CD4-positive, alpha-beta T cell treated with Interleukin-4 for 4 hours (primary cell): ENCODE results near the gene KIF11.
"Not testable (repeated sequence)": the region's sequence is repeated elsewhere in the genome, so short reads cannot be mapped to it uniquely, and the experiment has no call there.

Experiments
- DNase-seq: peaks from one replicate; pipeline ENCODE4 v3.0.0-alpha.2; 2020

KIF11 gene

DNA sequence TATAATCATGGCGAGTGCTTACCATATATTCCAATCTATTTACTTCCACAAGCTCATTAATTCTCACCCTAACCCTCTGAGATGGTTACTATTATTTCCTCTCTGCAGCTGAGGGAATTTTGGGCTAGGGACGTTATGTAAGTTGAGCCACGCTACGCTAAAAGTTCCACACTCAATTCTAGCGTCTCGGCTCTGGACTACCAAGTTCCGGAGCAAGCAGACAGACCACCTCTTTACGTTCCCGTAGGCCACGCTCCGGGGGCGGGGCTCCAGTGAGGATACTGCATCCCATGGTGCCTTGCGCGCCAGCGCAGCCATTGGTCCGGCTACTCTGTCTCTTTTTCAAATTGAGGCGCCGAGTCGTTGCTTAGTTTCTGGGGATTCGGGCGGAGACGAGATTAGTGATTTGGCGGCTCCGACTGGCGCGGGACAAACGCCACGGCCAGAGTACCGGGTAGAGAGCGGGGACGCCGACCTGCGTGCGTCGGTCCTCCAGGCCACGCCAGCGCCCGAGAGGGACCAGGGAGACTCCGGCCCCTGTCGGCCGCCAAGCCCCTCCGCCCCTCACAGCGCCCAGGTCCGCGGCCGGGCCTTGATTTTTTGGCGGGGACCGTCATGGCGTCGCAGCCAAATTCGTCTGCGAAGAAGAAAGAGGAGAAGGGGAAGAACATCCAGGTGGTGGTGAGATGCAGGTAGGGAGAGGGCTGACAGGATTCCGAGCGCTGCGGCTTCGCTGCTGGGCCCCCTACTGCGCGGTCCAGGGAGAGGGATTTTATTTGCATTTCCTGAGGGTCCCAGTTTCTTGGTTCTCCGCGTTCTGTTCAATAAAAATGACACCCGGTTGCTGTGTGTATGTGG is at the start of gene KIF11:
TSS of gene KIF11 (plus strand) at position 370 of the 858 bp plus-strand sequence. CDS start at position 616, 246 bp downstream.
- peak; percentile 96 for DNase-seq

DNA sequence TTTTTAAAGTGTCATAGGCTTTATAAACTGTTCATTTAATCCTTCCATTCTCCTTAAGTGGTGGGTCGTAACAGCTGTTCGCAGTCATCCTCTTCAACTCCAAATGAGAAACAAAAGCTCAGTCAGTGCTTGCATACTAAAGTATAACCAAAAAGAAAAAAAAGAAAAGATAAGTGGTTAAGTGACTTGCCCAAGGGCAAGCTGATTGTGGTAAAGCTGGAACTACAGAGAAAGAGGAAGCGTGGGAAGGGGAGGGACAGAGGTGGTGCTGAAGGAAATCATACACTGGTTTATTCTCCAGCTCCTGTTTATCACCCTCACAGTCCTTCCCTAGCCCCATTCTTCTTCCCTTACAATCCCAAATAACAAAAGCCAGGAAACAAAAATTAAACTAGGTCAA is 48.6 kb upstream of the KIF11 start:
- peak; percentile 7 for DNase-seq

DNA sequence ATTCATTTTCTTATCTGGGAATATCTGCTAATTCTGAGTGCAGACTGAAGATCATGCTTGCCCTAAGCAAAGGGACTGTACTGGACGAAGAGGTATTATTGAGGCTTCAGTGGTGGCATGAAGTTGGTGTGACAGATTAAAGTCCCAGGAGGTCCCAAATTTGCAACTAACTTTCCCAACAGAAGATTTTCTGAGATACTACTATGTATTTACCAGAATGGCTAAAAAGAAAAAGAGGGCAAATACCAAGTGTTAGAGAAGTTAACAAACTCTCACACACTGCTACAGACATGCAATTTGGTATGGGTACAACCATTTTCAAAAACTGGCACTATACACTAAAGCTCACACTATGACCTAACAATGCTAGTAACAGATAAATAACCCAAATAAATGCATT is 47.4 kb upstream of the KIF11 start:
- no peak for DNase-seq

DNA sequence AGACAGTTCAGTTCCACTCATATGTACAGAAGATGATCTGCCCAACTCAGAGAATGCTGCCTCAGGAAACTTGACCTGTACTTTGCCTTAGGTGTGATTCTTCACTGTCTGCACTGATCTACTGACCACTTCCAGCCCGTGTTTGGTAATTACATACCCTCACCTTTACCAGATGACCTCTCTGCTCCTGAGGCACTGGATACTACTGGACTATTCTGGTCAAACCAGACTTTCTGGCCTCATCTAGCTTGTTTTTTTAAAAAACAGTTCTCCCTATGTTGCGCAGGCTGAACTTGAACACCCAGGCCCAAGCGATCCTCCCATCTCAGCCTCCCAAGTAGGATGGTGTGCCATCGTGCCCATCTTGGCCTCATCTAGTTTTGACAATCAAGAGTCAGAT is 45.3 kb upstream of the KIF11 start:
- no peak for DNase-seq

DNA sequence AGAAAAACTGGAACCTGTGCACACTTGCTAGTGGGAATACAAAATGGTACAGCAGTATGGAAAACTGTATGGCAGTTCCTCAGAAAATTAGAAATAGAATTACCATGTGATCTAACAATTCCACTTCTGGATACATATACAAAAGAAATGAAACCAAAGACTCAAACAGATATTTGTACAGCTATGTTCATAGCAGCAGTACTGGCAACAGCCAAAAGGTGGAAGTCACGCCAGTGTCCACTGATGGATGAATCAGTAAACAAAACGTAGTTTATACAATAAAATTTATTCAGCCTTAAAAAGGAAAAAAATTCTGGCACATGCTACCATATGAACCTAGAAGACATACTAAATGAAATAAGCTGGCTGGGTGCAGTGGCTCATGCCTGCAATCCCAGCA is 42.0 kb upstream of the KIF11 start:
- DNase-seq, result no peak

DNA sequence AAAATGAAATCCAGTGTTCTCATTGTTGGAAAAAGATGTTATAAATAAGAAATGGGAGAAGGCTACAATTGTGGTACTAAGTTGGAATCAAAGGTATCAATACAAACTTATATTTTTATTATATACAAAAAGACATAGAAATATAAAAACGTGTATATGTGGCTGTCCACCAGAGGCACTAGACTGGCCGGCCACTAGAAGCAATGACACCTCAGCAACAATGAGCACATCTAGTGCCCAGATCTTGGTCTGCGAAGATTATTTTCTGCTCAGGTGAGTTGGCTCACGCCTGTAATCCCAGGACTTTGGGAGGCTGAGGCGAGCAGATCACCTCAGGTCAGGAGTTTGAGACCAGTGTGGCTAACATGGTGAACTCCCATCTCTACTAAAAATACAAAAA is 40.6 kb upstream of the KIF11 start:
- no peak for DNase-seq

DNA sequence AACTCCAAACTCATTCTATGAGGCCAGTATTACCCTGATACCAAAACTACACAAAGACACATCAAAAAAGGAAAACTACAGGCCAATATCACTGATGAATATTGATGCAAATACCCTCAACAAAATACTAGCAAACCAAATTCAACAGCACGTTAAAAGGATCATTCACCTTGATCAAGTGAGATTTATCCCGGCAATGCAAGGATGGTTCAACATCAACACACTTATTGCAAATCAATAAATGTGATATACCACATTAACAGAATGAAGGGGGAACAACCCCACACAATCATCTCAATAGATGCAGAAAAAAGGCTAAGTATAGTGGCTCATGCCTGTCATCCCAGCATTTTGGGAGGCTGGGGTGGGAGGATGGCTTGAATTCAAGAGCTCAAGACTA is 39.0 kb upstream of the KIF11 start:
- no peak for DNase-seq

DNA sequence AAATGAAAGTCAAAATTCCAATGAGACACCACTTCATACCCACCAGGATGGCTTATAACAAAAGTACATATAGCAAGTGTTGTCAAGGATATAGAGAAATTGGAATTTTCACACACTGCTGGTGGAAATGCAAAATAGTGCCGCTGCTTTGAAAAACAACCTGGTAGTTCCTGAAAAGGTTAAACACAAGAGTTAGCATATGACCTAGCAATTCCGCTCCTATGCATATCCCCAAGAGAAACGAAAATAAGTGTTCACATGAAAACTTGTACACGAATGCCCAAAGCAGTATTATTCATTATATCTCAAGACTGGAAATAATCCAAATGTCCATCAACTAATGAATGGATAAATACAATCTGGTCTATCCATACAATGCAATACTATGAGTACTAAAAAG is 33.9 kb upstream of the KIF11 start:
- no peak for DNase-seq

DNA sequence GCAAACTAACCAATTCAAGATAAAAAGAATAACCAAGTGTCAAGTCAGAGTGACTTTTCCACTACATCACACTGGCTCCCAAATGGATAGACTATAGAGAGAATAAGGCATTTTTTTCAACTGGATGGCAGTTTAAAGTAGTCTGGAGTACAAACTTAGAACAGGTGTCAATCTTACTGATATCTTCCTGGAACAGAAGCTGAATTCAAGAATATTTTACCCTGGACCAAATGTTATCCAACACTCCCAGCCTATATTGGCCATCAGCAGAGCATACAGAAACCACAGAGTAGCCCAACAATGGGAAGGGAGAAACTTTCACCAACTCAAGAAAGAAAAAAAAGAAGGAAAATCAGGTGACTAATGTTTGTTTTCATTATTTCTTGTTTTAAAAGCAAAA is 30.5 kb upstream of the KIF11 start:
- DNase-seq, result no peak

DNA sequence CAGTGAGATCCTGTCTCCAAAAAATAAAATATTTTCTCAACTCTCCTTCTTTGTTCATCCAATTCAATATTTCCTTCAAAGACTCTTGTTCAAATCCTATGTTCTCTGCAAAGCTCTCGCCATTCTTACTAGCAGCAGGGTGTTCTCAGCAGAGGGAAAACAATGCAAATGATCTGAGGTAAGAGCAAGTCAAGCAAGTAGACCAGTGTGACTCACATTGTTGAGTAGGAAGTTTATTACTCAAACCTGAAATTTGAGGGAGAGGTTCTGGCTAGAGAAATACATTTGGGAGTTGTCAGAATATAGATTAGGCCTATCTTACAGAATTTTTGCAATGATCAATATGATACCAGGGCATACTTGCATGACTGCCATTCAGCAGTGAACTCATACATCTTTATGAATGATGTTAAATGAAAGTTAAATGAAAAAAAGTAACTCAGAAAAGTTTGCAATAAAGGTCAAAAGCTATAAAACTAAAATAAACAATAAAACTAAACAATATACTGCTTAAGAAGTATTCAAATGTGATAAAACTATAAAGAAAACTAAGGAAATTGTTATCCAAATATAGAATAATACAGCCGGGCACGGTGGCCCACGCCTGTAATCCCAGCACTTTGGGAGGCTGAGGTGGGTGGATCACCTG is 24.9 kb upstream of the KIF11 start:
- DNase-seq, result no peak

DNA sequence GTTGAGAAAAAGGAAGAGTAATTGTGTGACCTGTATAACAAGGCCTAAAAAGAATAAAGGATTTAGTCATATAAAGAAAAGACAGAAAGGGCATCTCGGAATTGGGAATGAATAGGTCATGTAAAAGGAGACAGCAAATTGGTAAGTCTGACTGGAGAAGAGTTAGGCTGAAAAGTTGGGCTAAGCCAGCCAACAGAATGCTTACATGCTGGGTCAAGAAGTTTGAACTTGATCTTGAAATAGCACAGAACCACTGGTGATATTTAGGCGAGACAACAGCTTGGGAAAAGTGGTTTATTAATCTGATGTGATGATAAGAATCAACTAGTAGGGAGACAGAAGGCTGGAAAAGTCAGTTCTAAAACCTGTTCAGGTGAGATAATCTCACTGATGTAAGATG is 23.9 kb upstream of the KIF11 start:
- no peak for DNase-seq

DNA sequence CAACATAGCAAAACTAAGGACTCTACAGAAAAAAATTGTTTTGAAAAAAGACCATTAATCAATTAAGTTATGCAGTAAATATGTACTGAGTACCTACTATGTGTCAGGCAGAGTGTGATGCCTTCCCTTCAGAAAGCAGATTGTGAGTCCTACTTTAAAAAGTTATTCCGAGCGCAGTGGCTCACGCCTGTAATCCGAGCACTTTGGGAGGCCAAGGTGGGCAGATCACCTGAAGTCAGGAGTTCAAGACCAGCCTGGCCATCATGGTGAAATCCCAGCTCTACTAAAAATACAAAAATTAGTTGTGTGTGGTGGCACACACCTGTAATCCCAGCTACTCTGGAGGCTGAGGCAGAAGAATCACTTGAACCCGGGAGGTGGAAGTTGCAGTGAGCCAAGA is 23.3 kb upstream of the KIF11 start:
- DNase-seq, result not testable (repeated sequence)

DNA sequence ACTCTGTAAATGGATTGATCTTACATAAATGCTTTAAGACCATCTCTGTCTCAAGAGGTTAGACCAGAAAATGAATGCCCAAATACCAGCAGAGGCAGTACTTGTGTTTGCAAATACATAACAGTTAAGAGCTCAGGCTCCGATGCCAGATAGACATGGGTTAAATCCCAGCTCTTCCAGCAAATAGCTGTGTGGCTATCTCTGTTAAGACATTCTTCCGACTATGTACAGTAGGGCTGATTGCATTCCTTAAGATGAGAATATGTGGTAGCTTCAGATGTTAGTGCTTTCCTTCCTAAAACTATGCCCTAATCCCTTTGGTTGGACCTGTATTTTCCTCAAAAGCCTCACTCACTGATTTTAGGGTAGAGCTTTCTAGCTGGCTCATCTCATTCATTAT is 21.3 kb upstream of the KIF11 start:
- no peak for DNase-seq

DNA sequence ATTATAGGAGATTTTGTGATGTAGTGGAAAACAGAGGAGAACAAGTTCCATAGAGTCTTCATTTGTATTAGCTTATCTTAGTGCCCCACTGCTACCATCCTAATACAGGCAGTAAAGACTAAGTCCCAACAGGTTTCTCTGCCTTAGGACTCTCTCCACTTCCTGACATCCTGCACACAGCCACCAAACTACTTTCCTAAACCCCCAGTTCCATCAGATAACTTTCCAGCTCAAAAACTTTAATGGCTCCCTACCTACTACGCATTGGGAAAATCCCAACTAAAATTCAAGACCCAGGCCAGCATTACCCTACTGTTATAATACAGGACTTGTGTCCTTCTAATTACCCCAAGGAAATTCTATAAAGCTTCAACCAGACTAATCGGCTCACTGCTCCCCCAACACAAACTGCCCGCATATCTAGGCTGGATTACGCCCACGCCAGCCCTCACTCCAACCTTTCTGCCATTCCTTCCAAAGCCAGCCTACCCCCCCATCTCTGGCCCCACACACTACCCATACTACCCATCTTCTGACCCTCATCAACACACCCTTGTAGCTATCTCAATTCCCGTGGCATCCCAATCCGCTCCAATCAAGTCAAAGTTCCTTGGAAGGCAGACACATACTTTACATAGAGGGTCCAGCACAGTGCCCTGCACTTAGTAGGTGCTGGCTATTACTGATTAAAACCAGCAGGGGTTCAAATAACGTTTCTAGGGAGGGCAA is 20.4 kb upstream of the KIF11 start:
- no peak for DNase-seq

DNA sequence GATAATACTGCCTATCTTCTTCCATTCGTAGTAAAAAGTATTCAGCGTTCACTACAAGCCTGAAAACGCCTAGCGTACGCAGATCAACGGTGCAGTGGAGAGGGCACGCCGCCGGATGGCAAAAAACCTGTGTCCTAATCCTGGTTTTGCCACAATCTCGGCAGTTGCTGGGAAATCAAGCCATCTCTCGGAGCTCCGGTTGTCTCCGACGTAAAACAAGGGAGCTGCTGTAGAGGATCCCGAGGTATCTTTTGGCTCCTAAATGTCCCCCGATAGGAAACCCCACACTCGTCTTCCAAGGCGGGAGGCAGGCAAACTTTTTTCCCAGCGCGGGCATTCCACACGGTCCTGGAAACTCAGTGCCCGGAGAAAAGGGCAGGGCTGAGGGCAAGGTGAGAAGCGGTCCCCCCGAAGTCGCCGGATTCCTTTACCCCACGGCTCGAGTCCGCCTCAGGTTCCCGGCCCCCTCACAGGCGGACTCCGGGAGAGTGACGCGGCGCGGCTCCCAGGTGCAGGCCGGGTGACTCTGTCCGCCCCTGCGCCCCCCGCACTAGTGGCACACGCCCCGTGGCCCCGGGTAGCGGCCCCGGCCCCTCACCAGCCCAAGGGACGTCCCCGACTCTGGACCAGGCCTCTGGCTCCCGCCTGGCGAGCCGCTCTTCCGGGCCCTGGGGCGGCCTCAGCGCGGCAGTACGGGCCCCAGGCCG is 19.7 kb upstream of the KIF11 start:
- DNase-seq, result peak; percentile 23

DNA sequence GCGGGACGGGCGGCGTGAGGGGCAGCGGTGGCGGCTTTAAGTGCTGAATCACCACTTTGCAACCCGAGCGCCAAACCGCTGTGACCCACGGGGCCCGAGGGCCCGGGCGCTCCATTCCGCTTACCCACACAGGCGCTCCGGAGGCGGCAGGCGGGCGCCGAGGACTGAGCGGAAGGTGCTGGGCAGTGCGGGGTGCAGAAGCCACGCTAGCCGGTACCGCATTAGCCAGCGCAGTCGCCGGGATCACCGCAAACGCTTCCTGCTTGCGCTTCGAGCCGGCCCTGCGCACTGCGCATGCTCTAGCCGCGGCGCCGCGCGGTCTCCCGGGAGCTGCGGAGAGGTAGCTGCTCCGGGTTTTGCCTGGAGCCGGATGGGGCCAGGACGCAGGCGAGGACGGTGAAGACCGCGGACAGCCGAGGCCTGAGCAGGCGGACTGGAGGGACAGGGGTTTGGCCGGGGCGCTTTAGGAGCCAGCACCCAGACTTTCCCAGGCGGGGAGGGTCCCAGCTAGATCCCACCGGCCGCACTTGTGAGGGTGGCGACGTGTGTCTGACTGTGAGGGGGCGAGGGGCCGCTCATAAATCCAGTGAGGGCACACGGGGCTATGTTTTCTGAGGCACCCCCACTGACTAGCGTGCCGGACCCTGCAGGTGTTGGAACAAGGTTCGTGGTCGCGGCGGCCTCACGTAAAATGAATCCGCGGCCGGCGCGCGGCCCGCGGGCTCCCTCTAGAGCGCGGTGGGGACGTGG is 19.0 kb upstream of the KIF11 start, which contains the start of gene IDE:
TSS of gene IDE (minus strand) at position 296 of the 750 bp plus-strand sequence. CDS start at position 222, 74 bp downstream.
- DNase-seq, result peak; percentile 78

DNA sequence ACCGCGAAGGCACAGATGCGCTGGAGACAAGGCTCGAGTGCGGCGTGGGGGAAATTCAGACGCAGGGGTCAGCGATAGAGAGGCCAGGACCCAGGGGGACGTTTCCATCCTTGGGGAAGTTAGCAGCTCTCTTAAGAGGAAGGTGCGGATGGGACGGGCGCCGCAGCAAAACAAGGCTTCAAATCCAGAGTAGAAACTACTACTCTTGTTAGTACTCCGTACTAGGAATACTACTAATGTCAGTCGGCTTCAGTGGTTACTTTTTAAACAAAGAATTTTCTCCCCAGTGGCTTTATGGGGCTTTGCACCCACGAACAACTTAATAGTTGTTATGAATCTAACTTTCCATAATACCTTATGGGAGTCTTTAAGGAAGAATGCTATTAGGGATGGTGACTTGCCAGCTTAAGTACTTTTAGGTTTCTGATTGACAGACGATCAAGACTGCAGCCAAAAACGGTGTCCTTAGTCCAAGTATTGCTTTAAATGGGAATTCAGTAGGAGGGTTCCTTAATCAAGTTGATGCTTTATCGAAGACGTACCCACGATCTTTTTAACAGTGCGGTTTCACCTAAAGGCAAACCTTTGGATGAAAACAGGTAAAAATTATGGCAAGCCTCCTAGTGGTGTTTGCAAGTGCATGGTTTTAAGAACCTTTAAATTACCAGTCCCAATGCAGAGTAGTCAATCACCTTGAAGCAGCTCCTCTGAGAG is 18.2 kb upstream of the KIF11 start:
- peak; percentile 28 for DNase-seq

DNA sequence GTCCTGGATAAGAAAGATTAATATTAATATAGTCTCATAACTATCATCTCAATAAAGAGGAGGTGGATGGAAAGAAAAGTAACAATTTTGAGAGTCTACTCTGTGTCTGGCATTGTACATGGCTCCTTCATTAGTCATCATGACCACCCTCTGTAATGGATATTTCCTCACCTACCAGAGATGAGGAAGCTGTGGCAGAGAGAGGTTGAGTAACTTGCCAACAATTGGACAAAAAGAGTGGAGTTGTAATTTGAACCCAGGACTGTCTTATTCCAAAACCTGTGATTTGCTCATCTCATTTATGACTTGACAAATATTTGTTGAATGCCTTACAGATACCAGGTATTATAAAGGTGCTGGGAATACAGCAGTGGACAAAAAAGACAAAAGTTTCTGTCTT is 17.0 kb upstream of the KIF11 start:
- no peak for DNase-seq

DNA sequence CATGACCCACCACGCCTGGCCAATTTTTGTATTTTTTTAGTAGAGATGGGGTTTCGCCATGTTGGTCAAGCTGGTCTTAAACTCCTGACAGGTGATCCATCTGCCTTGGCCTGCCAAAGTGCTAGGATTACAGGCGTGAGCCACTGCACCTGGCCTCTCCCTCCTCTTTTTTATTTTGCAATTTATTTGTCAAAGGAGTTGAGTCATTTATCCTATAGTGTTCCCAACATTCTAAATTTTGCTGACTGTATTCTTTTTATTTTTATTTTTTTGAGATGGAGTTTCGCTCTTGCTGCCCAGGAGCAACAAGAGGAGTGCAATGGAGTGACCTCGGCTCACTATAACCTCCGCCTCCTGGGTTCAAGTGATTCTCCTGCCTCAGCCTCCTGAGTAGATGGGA is 10.6 kb upstream of the KIF11 start:
- DNase-seq, result not testable (repeated sequence)

DNA sequence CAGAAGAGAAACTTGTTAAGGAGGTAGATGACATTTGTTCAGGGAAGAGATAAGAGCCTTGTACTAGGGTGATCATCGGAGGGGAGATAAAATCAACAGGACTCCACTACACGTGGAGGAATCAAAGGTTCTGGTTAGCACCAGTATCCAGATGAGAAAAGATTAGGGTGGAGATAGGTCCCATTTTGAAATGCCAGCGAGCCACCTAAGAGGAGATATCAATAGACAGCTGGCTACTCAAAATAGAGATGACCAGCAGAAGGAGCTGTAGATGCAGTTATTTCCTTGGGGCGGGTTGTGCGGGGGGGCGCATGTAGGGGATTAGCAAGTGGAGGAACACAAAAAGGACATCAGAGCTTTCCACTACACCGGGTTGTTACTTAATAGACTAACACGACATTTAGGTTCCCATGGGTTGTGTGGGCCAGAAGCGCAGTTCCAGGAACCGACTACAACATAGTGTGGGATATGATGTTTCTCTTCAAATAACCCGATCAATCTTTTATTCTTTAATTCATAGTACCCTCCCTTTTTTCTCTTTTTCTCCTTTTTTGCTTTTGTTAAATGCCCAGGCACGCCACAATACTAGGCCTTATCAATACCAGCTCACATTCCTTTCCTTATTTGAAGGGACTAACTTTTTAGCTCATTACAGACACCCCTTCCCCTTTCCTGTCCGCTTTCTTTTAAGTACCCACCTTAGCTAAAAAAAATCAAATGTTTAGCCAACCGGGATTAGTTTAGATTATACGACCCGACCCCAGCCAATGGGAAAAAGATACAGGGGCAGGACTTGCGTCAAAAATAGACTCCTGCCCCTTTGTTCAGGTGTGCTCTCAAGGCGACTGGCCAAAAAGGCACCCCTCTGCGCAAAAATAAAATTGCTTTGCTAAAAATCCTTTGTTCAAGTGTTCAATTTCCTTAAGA is 2.0 kb upstream of the KIF11 start:
- DNase-seq, result peak; percentile 24
